Vagina (tissue), 2 donors: ENCODE data around the gene DYSF.

Source experiments
- POLR2A ChIP-seq, 2 donors: fragments of 450-650 bp; IDR thresholded peaks; one replicate each; pipeline ENCODE4 v1.6.1; 2017; ENCODE audit warnings: antibody characterized with exemption in 2 of 2, mild to moderate bottlenecking in 2 of 2, moderate library complexity in 2 of 2
- POLR2AphosphoS5 ChIP-seq, 2 donors: sonication (generic); formaldehyde crosslinking; IDR thresholded peaks; one replicate each; pipeline ENCODE4 v1.9.0; 2017; ENCODE audit warnings: antibody characterized with exemption in 2 of 2, mild to moderate bottlenecking in 2 of 2, low read depth in 1 of 2; ENCODE audit not compliant: insufficient read depth in 1 of 2
- TF ChIP-seq, protein P1 (sequence below), 3 experiments: fragments of 450-650 bp in 2 of 3; fragments of 200-600 bp in 1 of 3; sonication (generic) in 1 of 3; IDR thresholded peaks; one replicate each; pipeline ENCODE4 v1.5.1; 2017 to 2019; ENCODE audit warnings: antibody characterized with exemption in 3 of 3, mild to moderate bottlenecking in 2 of 3, moderate library complexity in 2 of 3

DNA sequence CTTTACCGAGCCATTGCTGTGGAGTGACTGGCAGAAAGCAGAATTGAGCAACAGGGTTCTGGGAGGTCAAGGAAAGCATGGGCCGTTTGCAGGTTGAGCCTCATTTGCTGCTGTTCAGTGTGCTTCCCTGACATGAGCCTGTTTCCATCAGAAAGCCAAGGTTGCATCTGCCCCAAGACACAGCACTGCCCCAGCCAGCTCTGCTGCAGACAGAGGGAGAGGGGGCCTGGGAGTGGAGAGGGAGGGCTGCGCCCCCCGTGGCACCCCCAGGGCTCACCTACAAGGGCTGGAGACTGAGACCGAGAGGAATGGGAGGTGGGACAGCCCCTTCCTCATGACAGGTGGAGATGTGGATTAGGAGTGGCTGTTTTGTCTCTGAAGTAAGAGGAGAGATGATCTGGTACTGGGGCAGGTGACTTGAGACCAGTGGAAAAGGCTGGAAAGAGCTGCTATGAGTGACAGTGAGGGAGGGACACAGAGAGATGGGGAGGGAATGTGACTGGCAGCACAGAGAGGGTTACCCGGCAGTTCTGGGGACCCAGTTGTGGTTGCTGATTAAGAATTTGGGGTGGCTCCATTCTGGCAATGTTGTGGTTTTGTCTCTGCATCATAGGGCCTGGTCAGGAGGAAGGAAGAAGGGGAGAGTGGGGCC lies 218.0 kb downstream of the DYSF start:
- TF ChIP-seq, protein P1, sequence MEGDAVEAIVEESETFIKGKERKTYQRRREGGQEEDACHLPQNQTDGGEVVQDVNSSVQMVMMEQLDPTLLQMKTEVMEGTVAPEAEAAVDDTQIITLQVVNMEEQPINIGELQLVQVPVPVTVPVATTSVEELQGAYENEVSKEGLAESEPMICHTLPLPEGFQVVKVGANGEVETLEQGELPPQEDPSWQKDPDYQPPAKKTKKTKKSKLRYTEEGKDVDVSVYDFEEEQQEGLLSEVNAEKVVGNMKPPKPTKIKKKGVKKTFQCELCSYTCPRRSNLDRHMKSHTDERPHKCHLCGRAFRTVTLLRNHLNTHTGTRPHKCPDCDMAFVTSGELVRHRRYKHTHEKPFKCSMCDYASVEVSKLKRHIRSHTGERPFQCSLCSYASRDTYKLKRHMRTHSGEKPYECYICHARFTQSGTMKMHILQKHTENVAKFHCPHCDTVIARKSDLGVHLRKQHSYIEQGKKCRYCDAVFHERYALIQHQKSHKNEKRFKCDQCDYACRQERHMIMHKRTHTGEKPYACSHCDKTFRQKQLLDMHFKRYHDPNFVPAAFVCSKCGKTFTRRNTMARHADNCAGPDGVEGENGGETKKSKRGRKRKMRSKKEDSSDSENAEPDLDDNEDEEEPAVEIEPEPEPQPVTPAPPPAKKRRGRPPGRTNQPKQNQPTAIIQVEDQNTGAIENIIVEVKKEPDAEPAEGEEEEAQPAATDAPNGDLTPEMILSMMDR (IDR thresholded peaks at IDR 0.05), result no peak
- TF ChIP-seq POLR2A (IDR thresholded peaks at IDR 0.05), result no peak
- no peak for TF ChIP-seq POLR2AphosphoS5 (IDR thresholded peaks at IDR 0.05; ENCODE audit: insufficient read depth in 1 of 2, low read depth in 1 of 2)
